ENCODE data around the gene WDR70. TPM values are rescaled to one million over a fixed set of nuclear protein-coding genes. Genes with fewer than 3 reads are reported as not detected.
A peak's percentile ranks its signal among the peaks of the same experiment; 100 is the strongest.

Gene WDR70
- total RNA-seq, 2 donors from 2014 or later = 34.2 to 36.1 TPM

GRCh38 chr5:37552161-37552560 is 173.0 kb downstream of the WDR70 start:
- WGBS, 2 experiments (ENCODE audit: insufficient coverage in 1 of 2, insufficient read length in 1 of 2) = 99% methylated on average over 3 of the region's 3 CpGs; no CpG with 5 or more reads in 1 of the 2 experiments

GRCh38 chr5:37552770-37553719 is 173.9 kb downstream of the WDR70 start:
- Histone ChIP-seq H3K9me3 (ENCODE audit: control insufficient read depth, low read length) (no peaks in the 10 kb centered on the region), H3K4me3 (ENCODE audit: low read length) (no peak overlapping the region), H3K27me3 (ENCODE audit: control insufficient read depth, insufficient read depth, low read length, poor library complexity, severe bottlenecking) (no peaks in the 10 kb centered on the region), H3K27ac (ENCODE audit: low read depth, low read length) (no peak overlapping the region), H3K4me1 (ENCODE audit: control insufficient read depth, insufficient read depth, low read length) (peaks cover 5% of the 10 kb centered on the region), H3K36me3 (ENCODE audit: control insufficient read depth, insufficient read depth, low read length) (no peaks in the 10 kb centered on the region), H3K9ac (ENCODE audit: extremely low read depth, low read length, poor library complexity, severe bottlenecking) (no peak overlapping the region)
- Mint-ChIP-seq H3K9me3 (no peaks in the 10 kb centered on the region), H3K4me1 (peaks cover 12% of the 10 kb centered on the region), H3K4me3 (no peak overlapping the region), H3K36me3 (ENCODE audit: low read depth) (no peaks in the 10 kb centered on the region), H3K27ac (no peak overlapping the region), H3K27me3 (ENCODE audit: insufficient read depth) (no peaks in the 10 kb centered on the region)
- no peak for DNase-seq
- TF ChIP-seq CTCF (conservative IDR thresholded peaks at IDR 0.05) = no peak
- 94 to 100% methylated on average over 1 to 7 of the region's 9 CpGs for WGBS, 2 experiments (ENCODE audit: insufficient coverage in 1 of 2, insufficient read length in 1 of 2)

More at GRCh38 chr5:37552161-37552560, 173.0 kb downstream of the WDR70 start:
- H3K9me3 ChIP-seq (ENCODE audit: control insufficient read depth, low read length) = no peaks in the 10 kb centered on the region
- Mint-ChIP-seq H3K36me3 (ENCODE audit: low read depth) (no peaks in the 10 kb centered on the region), H3K4me3 (no peak overlapping the region), H3K27me3 (ENCODE audit: insufficient read depth) (no peaks in the 10 kb centered on the region), H3K27ac (no peak overlapping the region), H3K4me1 (peaks cover 12% of the 10 kb centered on the region), H3K9me3 (no peaks in the 10 kb centered on the region)
- no peak for TF ChIP-seq CTCF (conservative IDR thresholded peaks at IDR 0.05)
- peak overlapping the region; percentile 24 for H3K27ac ChIP-seq (ENCODE audit: low read depth, low read length)
- no peak overlapping the region for H3K4me3 ChIP-seq (ENCODE audit: low read length)
- H3K9ac ChIP-seq (ENCODE audit: extremely low read depth, low read length, poor library complexity, severe bottlenecking) = no peak overlapping the region
- no peak for DNase-seq
- H3K27me3 ChIP-seq (ENCODE audit: control insufficient read depth, insufficient read depth, low read length, poor library complexity, severe bottlenecking) = no peaks in the 10 kb centered on the region
- H3K36me3 ChIP-seq (ENCODE audit: control insufficient read depth, insufficient read depth, low read length) = no peaks in the 10 kb centered on the region
- peaks cover 5% of the 10 kb centered on the region for H3K4me1 ChIP-seq (ENCODE audit: control insufficient read depth, insufficient read depth, low read length)

GRCh38 chr5:37553720-37554404 is 174.7 kb downstream of the WDR70 start:
- H3K36me3 ChIP-seq (ENCODE audit: control insufficient read depth, insufficient read depth, low read length) = no peaks in the 10 kb centered on the region
- no peak for DNase-seq
- H3K27ac Mint-ChIP-seq = no peak overlapping the region
- WGBS, 2 experiments (ENCODE audit: insufficient coverage in 1 of 2, insufficient read length in 1 of 2) = 93% methylated on average over 1 of the region's 2 CpGs; no CpG with 5 or more reads in 1 of the 2 experiments
- H3K4me3 Mint-ChIP-seq = no peak overlapping the region
- H3K27me3 ChIP-seq (ENCODE audit: control insufficient read depth, insufficient read depth, low read length, poor library complexity, severe bottlenecking) = no peaks in the 10 kb centered on the region
- peaks cover 12% of the 10 kb centered on the region for H3K4me1 Mint-ChIP-seq
- no peak overlapping the region for H3K27ac ChIP-seq (ENCODE audit: low read depth, low read length)
- no peaks in the 10 kb centered on the region for H3K36me3 Mint-ChIP-seq (ENCODE audit: low read depth)
- no peaks in the 10 kb centered on the region for H3K27me3 Mint-ChIP-seq (ENCODE audit: insufficient read depth)
- H3K4me1 ChIP-seq (ENCODE audit: control insufficient read depth, insufficient read depth, low read length) = peaks cover 5% of the 10 kb centered on the region
- TF ChIP-seq CTCF (conservative IDR thresholded peaks at IDR 0.05) = no peak
- no peaks in the 10 kb centered on the region for H3K9me3 Mint-ChIP-seq
- no peak overlapping the region for H3K4me3 ChIP-seq (ENCODE audit: low read length)
- H3K9ac ChIP-seq (ENCODE audit: extremely low read depth, low read length, poor library complexity, severe bottlenecking) = no peak overlapping the region
- H3K9me3 ChIP-seq (ENCODE audit: control insufficient read depth, low read length) = no peaks in the 10 kb centered on the region
